ENCODE data around the gene RNGTT.
"Not testable (repeated sequence)": the region's sequence is repeated elsewhere in the genome, so short reads cannot be mapped to it uniquely, and the experiment has no call there.

The RNGTT gene

DNA sequence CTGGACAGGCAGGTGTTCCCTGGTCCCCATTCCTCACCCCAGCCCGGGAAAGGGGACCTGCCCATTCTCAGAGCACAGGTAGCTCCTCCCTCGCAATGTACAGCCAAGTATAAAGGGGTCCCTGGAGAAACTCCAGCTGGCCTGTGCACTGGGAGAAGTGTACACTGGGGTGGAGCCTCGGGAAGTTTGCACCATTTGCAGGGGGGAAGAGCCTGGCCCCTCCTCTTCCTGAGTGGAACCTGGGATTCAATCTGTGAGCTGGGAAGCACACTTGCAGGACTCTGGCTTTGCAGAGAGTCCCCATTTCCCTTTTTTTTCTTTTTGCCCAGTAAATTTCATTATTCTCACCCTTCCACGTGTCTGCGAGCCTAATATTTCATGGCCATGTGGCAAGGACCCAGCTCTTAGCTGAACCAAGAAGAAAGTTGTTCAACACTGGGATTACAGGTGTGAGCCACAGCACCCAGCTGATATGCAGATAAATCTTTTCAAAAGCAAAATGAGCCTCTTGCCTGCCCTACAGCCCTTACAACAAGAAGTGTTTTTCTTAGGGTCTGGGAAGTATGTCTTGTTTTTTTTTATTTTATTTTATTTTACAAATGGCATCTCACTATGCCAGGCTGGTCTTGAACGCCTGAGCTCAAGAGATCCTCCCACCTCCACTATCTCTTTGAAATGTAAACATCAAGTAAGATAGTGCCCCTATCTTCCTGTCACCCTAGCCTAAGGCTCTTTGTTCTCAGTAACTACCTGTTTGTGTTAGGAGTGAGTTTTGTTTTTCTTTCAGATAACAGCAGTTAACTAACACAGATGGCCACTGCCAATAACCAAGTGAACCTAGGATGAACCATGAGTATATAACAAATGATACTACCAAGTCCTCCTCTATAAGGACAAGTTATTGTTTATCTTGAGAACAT lies 9.3 kb upstream of the RNGTT start:
- DNase-seq (ENCODE audit: low read depth, low spot score) = no peak

DNA sequence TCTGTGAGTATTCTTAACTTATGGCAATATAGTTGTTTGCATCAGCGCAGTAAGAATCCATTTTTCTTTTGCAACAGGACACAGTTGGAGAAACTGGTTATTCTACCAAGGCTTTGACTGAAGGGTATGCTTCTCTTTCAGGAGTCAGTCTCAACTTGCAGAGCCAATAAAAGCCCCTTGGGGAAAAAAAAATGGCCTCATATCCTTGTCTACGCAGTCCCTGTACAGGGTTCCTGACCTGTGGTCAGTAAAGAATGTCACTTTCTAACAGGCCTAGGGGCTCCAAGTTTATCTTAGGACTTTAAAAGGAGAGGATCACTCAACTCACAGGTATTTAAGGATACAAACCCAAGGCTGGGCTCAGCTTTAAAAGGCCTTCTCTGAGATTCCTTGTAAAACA lies 6.9 kb upstream of the RNGTT start:
- DNase-seq (ENCODE audit: low read depth, low spot score) = no peak

DNA sequence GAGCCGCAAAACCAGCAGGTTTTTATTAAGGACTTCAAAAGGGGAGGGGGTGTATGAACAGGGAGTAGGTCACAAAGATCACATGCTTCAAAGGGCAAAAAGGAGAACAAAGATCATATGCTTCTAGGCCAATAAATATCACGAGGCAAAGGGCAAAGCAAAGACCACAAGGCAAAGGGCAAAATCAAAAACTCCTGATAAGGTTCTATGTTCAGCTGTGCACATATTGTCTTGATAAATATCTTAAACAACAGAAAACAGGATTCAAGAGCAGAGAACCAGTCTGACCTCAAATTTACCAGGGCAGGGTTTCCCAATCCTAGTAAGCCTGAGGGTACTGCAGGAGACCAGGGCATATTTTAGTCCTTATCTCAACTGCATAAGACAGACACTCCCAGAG lies 5.8 kb upstream of the RNGTT start:
- not testable (repeated sequence) for DNase-seq (ENCODE audit: low read depth, low spot score)

DNA sequence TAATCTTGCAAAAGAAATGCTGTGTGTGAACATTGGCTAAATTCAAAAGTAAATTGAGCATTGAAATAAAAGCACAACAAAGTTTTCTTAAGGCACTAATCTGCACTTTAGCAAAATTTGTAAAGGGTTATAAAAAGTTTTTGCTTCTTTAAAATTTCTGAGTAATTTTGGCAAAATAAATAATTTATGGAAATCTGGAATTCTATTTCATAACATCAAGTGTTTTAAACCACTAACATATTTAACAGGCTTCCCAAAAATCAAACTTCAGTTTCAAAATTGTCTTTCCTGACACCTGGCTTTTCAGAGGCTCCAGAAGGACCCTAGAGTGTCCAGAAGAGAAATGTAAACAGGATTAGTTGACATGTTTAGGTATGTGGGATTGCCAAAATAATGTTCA lies 4.5 kb upstream of the RNGTT start:
- no peak for DNase-seq (ENCODE audit: low read depth, low spot score)

DNA sequence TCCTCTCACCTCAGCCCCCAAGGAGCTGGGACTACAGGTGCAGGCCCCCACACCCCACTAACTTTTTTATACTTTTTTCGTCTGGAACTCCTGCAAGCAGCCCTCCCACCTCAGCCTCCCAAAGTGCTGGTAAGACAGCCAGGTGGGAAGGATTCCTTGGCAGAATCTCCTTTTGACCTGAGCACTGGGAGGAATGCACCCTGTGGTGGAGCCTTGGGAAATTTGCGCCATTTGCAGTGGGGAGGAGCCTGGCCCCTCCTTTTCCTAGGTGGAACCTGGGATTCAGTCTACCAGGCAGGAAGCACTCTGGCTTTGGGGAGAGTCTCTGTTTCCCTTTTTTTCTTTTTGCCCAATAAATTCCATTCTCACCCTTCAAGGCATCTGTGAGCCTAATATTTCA lies 2.3 kb upstream of the RNGTT start:
- no peak for DNase-seq (ENCODE audit: low read depth, low spot score)

DNA sequence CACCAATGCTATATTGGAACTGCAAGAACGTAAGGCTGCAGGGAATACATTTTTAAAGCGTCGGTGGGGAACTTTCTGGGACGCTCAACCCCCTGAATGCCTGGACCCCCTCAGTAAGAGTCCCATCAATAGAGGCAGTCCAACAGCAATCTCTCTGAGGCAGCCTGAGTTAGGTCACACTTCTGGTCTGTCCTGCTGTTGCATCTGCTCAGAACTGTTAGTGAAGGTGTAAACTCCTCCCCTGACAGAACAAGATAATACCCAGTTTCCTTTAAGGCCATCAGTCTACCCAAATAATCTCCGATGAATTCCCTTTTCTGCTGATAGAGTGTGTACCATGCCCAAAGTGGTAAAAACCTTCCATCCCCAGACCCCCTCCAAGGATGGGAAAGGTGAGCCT lies 1.1 kb upstream of the RNGTT start:
- no peak for DNase-seq (ENCODE audit: low read depth, low spot score)

DNA sequence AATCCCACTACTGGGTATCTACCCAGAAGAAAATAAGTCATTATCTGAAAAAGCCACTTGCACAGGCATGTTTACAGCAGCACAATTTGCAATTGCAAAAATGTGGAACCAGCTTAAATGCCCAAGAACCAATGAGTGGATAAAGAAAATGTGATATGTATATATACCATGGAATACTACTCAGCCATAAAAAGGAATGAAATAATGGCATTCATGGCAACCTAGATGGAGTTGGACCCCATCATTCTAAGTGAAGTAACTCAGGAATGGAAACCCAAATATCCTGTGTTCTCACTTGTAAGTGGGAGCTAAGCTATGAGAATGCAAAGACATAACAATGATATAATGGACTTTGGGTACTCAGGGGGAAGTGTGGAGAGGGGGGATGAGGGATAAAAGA lies 4.6 kb downstream of the RNGTT start:
- no peak for DNase-seq (ENCODE audit: low read depth, low spot score)

DNA sequence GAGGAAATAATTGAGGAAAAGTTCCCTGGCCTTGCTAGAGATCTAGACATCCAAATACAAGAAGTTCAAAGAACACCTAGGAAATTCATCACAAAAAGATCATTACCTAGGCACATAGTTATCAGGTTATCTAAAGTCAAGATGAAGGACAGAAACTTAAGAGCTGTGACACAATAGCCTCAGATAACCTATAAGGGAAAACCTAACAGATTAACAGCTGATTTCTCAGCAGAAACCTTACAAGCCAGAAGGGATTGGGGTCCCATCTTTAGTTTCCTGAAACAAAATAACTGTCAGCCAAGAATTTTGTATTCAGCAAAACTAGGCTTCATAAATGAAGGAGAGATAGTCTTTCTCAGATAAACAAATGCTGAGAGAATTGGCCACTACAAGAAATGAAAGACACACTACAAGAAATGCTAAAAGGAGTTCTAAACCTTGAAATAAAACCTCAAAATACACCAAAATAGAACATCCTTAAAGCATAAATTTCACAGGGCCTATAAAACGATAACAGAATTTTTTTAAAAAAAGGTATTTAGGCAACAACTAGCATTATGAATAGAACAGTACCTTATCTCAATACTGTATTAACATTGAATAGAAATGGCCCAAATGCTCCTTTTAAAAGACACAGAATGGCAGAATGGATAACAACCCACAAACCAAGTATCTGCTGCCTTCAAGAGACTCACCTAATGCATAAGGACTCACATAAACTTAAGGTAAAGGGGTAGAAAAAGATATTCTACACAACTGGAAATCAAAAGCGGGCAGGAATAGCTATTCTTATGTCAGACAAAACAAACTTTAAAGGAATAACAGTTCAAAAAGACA lies 9.7 kb downstream of the RNGTT start:
- DNase-seq (ENCODE audit: low read depth, low spot score) = no peak

DNA sequence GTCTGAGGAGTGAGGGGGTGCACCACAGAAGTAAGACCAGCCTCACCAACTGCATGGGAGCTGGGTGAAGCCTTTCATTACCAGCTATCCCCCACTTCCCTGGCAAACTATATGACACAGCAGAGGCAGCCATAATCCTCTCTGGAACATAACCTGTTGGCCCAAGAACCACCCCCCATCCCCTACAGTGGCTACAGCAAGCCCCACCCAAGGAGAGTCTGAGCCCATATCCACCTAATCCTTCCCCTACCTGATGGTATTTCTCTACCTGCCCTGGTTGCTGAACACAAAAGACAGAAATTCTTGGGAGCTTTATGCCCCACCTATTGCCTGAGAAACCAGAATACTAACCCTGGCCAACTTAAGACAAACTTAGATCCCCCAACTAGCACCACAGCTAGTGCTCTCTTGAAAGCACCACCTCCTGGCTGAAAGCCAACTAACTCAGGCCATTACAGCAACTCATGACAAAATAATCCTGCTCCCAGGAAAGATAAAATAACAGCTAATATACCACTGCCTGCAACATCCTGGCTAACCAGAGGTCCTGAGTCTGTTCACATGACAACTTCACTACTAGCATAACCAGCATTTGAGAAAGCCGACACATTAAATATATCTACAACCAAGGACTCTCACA lies 11.2 kb downstream of the RNGTT start:
- DNase-seq (ENCODE audit: low read depth, low spot score) = no peak

DNA sequence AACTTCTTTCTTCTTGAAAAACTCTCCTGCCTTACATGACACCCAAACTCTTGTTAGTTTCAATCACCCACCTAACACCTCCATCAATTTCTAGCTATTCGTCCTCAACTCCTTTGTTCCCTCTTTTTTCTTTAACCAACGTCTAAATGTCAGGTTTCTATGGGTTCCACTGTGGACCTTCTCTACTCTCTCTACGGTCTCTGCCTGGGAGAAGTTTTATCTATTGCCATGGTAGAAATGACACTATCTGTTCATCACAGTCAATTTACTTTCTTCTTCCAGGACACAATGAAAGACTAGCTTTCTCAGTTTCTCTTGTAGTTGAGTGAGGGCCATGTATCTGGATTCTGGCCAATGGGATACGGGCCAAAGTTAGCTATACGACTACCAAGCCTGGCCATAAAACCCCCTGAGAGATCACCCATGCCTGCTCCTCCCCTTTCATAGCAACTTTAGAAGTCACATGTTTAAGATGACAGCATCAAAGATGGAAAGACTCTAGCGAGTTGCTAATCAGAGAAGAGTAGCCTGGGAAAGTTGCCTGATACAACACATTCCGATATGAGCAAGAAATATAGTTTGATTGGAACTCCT lies 17.9 kb downstream of the RNGTT start:
- no peak for DNase-seq (ENCODE audit: low read depth, low spot score)

DNA sequence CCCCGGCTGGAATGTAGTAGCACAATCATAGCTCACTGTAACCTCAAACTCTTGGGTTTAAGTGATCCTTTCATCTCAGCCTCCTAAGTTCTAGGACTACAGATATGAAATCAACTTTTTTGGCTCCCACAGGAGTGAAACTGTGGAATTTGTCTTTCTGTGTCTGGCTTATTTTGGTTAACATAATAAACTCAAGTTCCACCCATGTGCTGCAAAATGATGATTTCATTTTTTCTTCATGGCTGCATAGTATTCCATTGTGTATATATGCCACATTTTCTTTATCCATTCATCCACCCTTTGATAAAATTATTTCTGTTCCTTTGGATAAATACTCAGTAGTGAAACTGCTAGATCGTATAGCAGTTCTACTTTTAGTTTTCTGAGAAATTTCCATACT lies 29.9 kb downstream of the RNGTT start:
- DNase-seq (ENCODE audit: low read depth, low spot score) = no peak

DNA sequence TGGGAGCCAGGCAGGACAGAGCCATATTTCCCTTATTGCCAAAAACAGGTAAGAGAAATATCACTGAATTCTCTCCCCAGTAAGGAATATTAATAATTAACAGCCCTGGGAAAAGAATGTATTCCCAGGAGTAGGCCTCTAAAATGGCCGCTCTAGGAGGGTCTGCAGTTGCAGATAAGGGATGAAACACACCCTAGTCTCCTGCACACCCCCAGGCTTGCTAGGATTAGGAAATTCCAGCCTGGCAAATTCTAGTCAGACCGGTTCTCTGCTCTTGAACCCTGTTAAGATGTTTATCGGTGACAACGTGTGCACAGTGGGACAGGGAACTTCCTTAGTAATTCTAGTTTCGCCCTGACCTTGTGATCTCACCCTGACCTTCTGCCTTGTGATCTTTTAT lies 31.4 kb downstream of the RNGTT start:
- DNase-seq (ENCODE audit: low read depth, low spot score) = not testable (repeated sequence)

DNA sequence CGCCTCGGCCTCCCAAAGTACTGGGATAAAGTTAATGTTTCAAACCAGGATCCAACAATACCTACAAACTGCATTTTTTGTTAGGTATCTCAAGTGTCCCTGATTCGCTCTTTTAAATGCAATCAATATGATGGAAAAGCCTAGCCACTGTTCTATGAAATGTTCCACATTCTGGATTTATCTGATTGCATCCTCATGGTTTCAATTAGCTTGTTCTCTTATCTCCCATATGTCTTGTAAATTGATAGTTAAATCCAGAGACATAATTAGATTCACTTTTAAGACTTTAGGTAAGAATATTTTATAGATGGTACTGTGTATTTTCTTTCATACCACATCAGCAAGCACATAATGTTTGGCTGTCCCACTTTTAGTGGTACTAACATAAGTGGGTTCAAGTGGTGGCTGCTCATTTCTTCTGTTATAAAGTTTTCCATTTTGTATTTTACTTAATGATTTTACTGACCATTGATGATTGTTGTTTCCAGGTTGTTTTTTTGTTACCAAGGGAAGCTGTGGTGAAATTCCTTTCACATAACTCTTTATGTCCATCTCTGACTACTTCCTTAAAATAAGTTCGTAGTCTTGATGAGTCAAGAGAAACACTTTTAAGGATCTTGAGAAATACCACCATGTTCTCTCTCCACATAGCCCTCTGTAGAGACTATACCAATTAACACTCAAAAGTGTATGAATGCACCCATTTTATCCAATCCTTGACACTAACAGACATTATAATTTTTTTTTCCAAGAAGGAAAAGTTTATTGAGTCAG lies 40.5 kb downstream of the RNGTT start:
- DNase-seq (ENCODE audit: low read depth, low spot score) = no peak

DNA sequence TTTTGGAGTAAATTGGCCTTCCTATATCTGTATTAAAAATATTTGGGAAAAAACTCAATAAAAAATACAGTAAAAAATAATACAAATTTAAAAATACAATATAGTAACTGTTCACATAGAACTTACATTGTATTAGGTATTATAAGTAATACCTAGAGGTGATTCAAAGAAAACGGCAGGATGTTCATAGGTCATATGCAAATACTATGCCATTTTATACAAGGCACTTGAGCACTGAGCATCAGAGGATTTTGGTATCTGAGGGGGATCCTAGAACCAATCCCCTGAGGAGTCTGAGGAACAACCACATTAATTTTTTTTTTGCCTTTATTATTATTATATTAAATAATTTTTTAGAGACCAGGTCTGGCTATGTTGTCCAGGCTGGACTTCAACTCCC lies 41.7 kb downstream of the RNGTT start:
- DNase-seq (ENCODE audit: low read depth, low spot score) = no peak

DNA sequence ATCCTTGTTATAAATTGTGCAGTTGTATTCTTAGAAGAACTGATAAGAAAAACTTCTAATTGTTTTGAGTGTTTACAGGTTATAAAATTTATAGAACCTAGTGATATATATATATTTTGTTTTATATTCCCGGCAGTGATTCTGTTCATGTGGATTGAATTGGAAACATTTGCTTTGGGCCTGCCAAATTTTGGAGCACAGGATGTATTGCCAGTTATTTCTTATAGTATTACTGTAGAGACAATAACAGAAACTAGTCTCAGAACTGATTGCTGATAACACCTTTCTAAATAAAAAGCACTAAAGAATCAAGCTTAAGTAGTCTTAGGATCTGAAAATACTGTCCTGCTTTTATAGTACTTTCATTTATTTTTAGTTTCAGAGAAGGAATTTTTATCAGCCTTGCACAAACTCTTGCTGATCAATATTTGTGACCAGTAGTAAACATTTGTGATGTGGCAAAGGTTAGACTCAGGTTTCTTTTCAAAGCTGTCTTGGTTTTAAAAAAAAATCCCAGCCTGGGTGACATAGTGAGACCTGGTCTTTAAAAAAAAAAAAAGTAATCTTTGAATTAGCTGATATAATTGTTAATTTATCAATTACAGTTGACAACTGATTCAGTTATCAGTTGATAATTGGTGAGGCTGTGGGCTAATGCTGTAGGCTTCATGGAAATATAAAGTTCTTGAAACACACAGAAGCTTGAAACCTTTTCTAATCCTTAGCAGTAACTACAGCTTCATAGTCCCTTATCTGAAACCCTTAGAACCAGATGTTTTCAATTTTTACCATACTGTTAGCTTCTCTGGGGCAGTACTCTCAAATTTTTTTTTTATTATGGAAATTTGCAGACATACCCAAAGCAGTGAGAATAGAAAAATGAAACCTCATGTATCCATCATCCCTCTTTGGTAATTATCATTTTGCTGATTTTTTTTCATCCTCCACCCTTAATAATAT lies 42.4 kb downstream of the RNGTT start:
- no peak for DNase-seq (ENCODE audit: low read depth, low spot score)

DNA sequence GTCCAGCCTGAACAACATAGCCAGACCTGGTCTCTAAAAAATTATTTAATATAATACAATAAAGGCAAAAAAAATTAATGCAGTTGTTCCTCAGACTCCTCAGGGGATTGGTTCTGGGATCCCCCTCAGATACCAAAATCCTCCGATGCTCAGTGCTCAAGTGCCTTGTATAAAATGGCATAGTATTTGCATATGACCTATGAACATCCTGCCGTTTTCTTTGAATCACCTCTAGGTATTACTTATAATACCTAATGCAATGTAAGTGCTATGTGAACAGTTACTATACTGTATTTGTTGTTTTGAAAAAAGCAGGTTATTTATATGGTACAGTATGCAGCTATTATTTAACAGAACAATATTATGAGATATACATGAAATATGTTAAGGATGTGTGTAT lies 43.3 kb downstream of the RNGTT start:
- no peak for DNase-seq (ENCODE audit: low read depth, low spot score)

DNA sequence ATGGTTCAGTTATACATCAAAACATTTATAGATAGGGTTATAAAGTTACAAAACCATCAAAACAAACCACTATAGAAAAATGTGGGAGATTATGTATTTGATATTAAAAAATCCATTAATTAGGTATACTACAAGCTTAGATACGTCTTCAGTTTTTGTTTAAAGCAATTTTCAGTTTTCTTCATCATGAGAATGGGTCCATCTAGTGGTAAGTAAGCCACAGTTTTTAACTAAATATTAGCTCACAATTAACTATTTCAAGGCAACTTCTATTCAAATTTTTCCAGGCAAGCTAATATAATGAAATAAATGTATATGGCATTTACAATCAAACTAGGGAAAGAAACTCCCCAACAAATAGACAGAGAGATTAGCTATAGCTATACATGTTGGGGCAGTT lies 44.4 kb downstream of the RNGTT start:
- no peak for DNase-seq (ENCODE audit: low read depth, low spot score)

DNA sequence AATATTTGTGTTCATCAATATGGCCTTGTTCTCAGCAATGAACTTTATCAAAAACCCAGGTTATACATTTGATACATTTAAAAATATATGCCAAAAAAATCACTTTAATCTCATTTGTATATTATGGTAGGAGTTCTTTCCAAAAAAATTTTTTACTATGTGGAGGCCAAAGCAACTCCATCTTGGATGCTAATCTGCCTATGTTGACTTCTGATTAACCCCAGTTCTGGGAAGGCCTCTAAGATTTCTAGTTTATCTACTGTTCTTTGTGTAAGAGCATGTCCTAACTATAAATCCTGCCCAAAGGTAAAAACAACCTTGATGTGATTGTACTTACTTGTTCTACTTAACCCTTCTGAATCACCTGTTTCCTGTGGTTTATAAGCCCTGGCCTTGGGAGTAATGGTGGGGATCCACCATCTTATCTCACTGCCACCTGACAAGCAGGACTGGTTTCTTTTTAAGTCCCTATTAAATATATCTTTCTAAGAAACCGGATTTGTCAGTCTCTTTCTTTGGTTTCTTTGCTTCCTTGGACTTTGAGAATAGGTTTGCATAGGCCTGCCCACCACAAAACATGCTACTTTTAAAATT lies 46.7 kb downstream of the RNGTT start:
- no peak for DNase-seq (ENCODE audit: low read depth, low spot score)

DNA sequence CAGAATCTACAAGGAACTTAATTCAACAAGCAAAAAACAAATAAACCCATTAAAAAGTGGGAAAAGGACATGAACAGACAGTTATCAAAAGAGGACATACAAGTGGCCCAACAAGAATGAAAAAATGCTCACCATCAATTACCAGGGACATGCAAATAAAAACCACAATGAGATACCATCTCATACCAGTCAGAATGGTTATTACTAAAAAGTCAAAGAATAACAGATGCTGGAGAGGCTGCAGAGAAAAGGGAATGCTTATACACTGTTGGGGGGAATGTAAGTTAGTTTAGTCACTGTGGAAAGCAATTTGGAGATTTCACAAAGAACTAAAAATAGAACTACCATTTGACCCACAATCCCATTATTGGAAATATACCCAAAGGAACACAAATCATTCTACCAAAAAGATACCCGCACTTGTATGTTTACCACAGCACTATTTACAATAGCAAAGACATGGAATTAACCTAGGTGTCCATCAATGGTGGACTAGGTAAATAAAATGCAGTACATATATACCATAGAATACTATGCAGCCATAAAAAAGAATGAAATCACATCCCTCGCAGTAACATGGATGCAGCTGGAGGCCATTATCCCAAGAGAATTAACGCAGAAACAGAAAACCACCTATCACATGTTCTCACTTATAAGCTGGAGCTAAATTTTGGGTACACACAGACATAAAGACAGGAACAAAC lies 48.4 kb downstream of the RNGTT start:
- no peak for DNase-seq (ENCODE audit: low read depth, low spot score)
